D721Med (cell line): ENCODE results near the gene CCDC3.

Experiments
- DNase-seq: peaks from one replicate; pipeline ENCODE4 v3.0.0; 2011; ENCODE audit warnings: low spot score; ENCODE audit not compliant: insufficient read length
- FAIRE-seq: peaks from 2 replicates; lab custom pipeline; 2011; peaks lifted over from hg19 to GRCh38; lab: Jason Lieb, UNC
- CTCF ChIP-seq: IDR thresholded peaks from 2 replicates; pipeline ENCODE4 v1.5.1; 2012; ENCODE audit warnings: mild to moderate bottlenecking, control low read depth; ENCODE audit not compliant: insufficient read depth; ENCODE audit errors: missing control alignments

Gene CCDC3

DNA sequence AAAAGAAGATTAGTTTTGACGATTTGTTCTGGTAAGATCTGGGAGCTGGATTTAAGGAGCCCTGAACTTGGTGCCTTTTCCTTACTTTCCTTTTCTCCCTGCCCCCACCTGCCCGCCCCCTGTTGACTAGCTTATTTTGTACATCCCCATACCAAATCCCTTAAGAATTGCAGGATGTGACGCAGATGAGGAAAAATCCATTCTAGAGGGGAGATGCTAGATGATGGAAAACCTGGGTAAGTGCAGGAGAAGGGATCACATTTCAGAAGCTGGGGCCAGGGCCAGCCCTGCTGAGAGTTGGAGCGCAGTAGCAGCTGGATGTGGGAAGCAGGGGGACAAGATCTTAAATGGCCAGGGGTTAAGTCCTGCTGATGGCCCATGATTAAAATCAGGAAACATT, 93.9 kb downstream of the CCDC3 start:
- no peak for DNase-seq
- no peak for FAIRE-seq
- TF ChIP-seq CTCF, result no peak

DNA sequence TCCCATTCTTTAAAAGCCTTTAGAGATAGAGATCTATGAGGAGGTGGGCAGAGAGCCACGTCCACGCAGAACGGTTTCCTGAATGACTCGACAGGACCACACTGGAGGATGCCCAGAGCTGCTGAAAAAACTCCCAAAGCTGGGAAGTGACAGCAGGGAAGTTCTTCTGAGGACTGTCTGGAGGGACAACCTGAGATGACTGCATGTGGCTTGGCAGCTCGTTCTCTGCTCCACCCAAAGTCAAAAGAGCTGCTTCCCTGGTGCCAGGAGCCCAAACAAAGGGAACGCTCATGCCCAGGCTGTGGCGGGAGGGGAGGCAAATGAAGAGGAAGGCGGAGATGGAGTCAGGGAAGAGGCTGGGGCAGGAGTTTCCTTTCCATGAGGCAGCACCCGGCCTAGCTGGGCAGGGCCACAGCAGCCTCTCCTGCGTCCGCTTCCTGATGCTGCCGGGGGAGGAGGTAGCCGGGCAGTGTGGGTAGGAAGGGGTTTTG, 95.4 kb downstream of the CCDC3 start:
- DNase-seq (no peak), FAIRE-seq (no peak)
- no peak for TF ChIP-seq CTCF

- no peak for FAIRE-seq
- TF ChIP-seq CTCF, result no peak
- no peak for DNase-seq
Measured at GRCh38 chr10:12905067-12905466, 96.4 kb downstream of the CCDC3 start.

GRCh38 chr10:12902851-12903358, 98.6 kb downstream of the CCDC3 start:
- FAIRE-seq (no peak), DNase-seq (no peak)
- TF ChIP-seq CTCF, result no peak

DNA sequence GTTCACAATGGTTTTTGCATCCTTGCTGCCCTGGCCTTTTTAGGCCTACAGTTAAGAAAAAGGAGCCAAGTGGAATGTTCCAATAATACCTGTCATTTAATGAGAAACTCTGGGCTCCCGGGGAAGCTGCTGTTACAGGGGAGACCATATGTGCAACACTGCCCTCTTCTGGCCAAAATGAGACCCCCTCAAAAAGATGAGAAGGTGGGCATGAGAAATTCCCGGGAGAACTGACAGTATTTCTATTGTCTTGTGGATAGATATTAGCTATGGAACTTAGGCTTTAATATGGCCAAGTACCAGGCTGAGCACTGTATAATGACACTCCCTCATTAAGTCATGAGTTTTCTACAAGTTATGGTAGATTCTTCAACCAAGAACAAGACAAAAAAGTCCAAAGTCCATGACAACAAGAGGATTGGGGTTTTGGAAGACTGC, 99.4 kb downstream of the CCDC3 start:
- DNase-seq (peak; percentile 53), FAIRE-seq (no peak)

DNA sequence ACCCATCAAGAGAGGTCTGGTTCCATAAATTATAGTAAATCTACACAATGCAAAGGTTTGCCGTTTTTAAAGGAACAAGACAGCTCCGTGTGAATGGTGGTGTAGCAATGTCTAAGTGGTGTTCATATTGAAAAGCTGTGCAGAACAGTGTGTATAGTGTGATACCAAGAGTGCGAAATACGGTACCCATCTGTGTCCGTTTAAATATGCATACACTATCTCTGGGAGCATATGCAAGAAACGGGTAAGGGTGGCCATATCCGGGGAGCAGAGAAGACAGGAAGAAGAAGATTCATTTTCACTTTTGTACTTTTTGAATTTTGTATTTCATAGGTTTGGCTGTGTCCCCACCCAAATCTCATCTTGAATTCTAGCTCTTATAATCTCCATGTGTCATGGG, 102.0 kb downstream of the CCDC3 start:
- TF ChIP-seq CTCF, result no peak
- FAIRE-seq, result no peak
- no peak for DNase-seq

More for the DNA sequence above, 99.4 kb downstream of the CCDC3 start:
- peak; percentile 74 for TF ChIP-seq CTCF

DNA sequence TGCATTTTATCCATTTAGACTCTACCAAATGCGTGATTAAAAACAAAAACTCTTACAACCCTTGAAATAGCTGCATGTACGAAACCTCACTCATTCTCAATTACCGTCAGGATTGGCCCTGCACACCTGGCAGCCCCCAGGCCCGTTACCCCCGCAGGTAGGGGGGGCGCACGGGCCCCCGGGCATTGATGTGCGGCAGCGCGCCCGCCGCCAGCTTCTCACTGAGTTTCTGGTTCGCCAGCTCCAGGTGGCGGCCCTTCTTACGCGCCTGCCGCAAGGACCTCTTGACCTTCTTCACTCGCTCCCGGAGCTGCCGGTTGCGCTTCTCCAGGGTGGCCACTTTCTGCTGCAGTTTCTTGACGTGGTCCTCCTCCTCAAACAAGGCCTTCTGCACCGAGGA, 103.2 kb downstream of the CCDC3 start:
- no peak for FAIRE-seq
- no peak for DNase-seq

More for the DNA sequence above, 103.2 kb downstream of the CCDC3 start:
- no peak for TF ChIP-seq CTCF
